Measurements from ENCODE around the gene SLC39A11.

GRCh38 chr17:72901657-72902056 is 190.8 kb downstream of the SLC39A11 start:
- TF ChIP-seq CTCF (IDR thresholded peaks at IDR 0.05 in 2 of 3, conservative IDR thresholded peaks at IDR 0.05 in 1 of 3; ENCODE audit: borderline replicate concordance in 1 of 3, insufficient read depth in 1 of 3, low read depth in 2 of 3, low read length in 2 of 3) (no peak), MAX (IDR thresholded peaks at IDR 0.05) (no peak), EZH2 (IDR thresholded peaks at IDR 0.05) (no peak), POLR2A (IDR thresholded peaks at IDR 0.05; ENCODE audit: borderline replicate concordance, extremely low read depth, insufficient read depth, insufficient read length) (no peak), SP1 (IDR thresholded peaks at IDR 0.05; ENCODE audit: low read depth) (no peak), REST (IDR thresholded peaks at IDR 0.05; ENCODE audit: low read depth) (no peak)
